HEK293 (cell line): ENCODE measurements around the gene KCNJ5.

Source experiments
- CTCF ChIA-PET: fragments of 350-600 bp; formaldehyde crosslinking; extraction: SDS; loops from one replicate; lab custom pipeline; 2021; ENCODE audit warnings: antibody characterized with exemption; lab: Yijun Ruan, JAX
- POLR2A ChIA-PET: fragments of 300-600 bp; formaldehyde crosslinking; extraction: SDS; loops from one replicate; lab custom pipeline; 2020; ENCODE audit warnings: antibody characterized with exemption, inconsistent platforms; lab: Yijun Ruan, JAX
- H3K27ac ChIP-seq: fragments of 200-500 bp; sonication (Bioruptor generic); 2 replicates; pipeline ENCODE4 v1.5.1; 2014; ENCODE audit warnings: low read depth, low read length, control low read depth, inconsistent platforms; ENCODE audit errors: extremely low read depth
- H3K36me3 ChIP-seq, 2 experiments: fragments of 200-500 bp in 1 of 2; sonication (Bioruptor generic) in 1 of 2; 1 replicate in 1 of 2; 2 replicates in 1 of 2; pipeline ENCODE4 v1.5.1; 2014 to 2017; ENCODE audit warnings: inconsistent platforms in 2 of 2, low read length in 2 of 2; ENCODE audit not compliant: control insufficient read depth in 2 of 2, insufficient read depth in 1 of 2
- H3K4me1 ChIP-seq: fragments of 200-500 bp; sonication (Bioruptor generic); 2 replicates; pipeline ENCODE4 v1.5.1; 2014; ENCODE audit warnings: mild to moderate bottlenecking, low read length, inconsistent platforms; ENCODE audit not compliant: control insufficient read depth, insufficient read depth
- H3K4me3 ChIP-seq: 2 replicates; pipeline ENCODE4 v1.5.1; 2011; ENCODE audit warnings: low read depth, mild to moderate bottlenecking, control low read depth, low read length, moderate library complexity
- H3K9me3 ChIP-seq: fragments of 200-500 bp; sonication (Bioruptor generic); 2 replicates; pipeline ENCODE4 v1.5.1; 2014; ENCODE audit warnings: low read depth, low read length, inconsistent platforms; ENCODE audit not compliant: control insufficient read depth, insufficient read depth
- PBX3 ChIP-seq: sonication (generic); formaldehyde crosslinking; IDR thresholded peaks from 2 replicates; pipeline ENCODE4 v1.8.1; 2022; ENCODE audit warnings: mild to moderate bottlenecking, moderate library complexity, missing genetic modification reagents
- PRDM2 ChIP-seq: fragments of 450-650 bp; formaldehyde crosslinking; IDR thresholded peaks from 2 replicates; pipeline ENCODE4 v1.5.1; 2016; ENCODE audit warnings: missing biosample characterization, missing genetic modification characterization, borderline replicate concordance
- PRDM4 ChIP-seq: fragments of 450-650 bp; formaldehyde crosslinking; IDR thresholded peaks from 2 replicates; pipeline ENCODE4 v1.5.1; 2017; ENCODE audit warnings: missing biosample characterization, missing genetic modification characterization
- ZBTB1 ChIP-seq: fragments of 450-650 bp; formaldehyde crosslinking; IDR thresholded peaks from 2 replicates; pipeline ENCODE4 v1.5.1; 2016; ENCODE audit warnings: missing biosample characterization, missing genetic modification characterization
- ZBTB7A ChIP-seq: fragments of 450-650 bp; formaldehyde crosslinking; IDR thresholded peaks from 2 replicates; pipeline ENCODE4 v1.5.1; 2016; ENCODE audit warnings: low read depth, missing biosample characterization, missing genetic modification characterization
- ZBTB8A ChIP-seq: fragments of 450-650 bp; formaldehyde crosslinking; IDR thresholded peaks from 2 replicates; pipeline ENCODE4 v1.5.1; 2016; ENCODE audit warnings: missing biosample characterization, missing genetic modification characterization
- ZNF140 ChIP-seq: fragments of 450-650 bp; formaldehyde crosslinking; IDR thresholded peaks from 2 replicates; pipeline ENCODE4 v1.5.1; 2016; ENCODE audit warnings: missing biosample characterization, missing genetic modification characterization
- ZNF398 ChIP-seq: fragments of 450-650 bp; formaldehyde crosslinking; IDR thresholded peaks from 2 replicates; pipeline ENCODE4 v1.5.1; 2017; ENCODE audit warnings: missing biosample characterization, missing genetic modification characterization
- ZNF48 ChIP-seq: fragments of 450-650 bp; formaldehyde crosslinking; IDR thresholded peaks from 2 replicates; pipeline ENCODE4 v1.5.1; 2016; ENCODE audit warnings: missing biosample characterization, missing genetic modification characterization
- ZNF514 ChIP-seq: fragments of 450-650 bp; formaldehyde crosslinking; IDR thresholded peaks from 2 replicates; pipeline ENCODE4 v1.5.1; 2016; ENCODE audit warnings: missing biosample characterization, missing genetic modification characterization
- ZNF548 ChIP-seq: fragments of 450-650 bp; formaldehyde crosslinking; IDR thresholded peaks from 2 replicates; pipeline ENCODE4 v1.5.1; 2016; ENCODE audit warnings: missing biosample characterization, missing genetic modification characterization
- ZSCAN4 ChIP-seq: fragments of 450-650 bp; formaldehyde crosslinking; IDR thresholded peaks from 2 replicates; pipeline ENCODE4 v1.5.1; 2017; ENCODE audit warnings: missing biosample characterization, missing genetic modification characterization

KCNJ5 gene

GRCh38 chr11:128963744-128964325, 72.7 kb downstream of the KCNJ5 start:
- peaks cover 0 to 5% of the 10 kb centered on the region in 2 experiments; a peak in 1 of 3 replicates for H3K36me3 ChIP-seq
- H3K4me1 ChIP-seq: peaks cover 11% of the 10 kb centered on the region
- POLR2A ChIA-PET: no interaction called here
- CTCF ChIA-PET: interaction anchor here (1.1 to 18.1 kb wide), 2 partner anchors 69 to 75 kb away, joined by 3 to 556 read pairs; partner anchors contain the start of gene KCNJ5
- no peak overlapping the region for H3K4me3 ChIP-seq
- H3K27ac ChIP-seq: no peak overlapping the region
- TF ChIP-seq ZNF398 (tag by site-specific recombination) (no peak), ZSCAN4 (tag by site-specific recombination) (no peak), ZBTB8A (tag by site-specific recombination) (no peak), PRDM4 (tag by site-specific recombination) (no peak), ZNF548 (tag by site-specific recombination) (no peak), ZNF514 (no peak), ZNF48 (tag by site-specific recombination) (no peak), PBX3 (CRISPR knock-in tag) (no peak), ZNF140 (tag by site-specific recombination) (no peak), ZBTB1 (tag by site-specific recombination) (no peak), ZBTB7A (tag by site-specific recombination) (no peak), PRDM2 (tag by site-specific recombination) (no peak)
- H3K9me3 ChIP-seq: no peaks in the 10 kb centered on the region
